ENCODE results near the gene PSPC1. TPM values are rescaled to one million over a fixed set of nuclear protein-coding genes. Genes with fewer than 3 reads are reported as not detected.
"Not testable (repeated sequence)": the region's sequence is repeated elsewhere in the genome, so short reads cannot be mapped to it uniquely, and the experiment has no call there.

PSPC1 gene
- total RNA-seq (56.7 and 62.6 TPM in 2 replicates), polyA plus RNA-seq (26.5 and 30.7 TPM in 2 replicates)

GRCh38 chr13:19782727-19783682 is at the start of gene PSPC1:
Gene PSPC1 (minus strand): TSS chr13:19782945. CDS start chr13:19782757, 188 bp downstream.
- H3K4me1 ChIP-seq (ENCODE audit: insufficient read depth) = peaks cover 10% of the 10 kb centered on the region
- peak within 1 kb of the TSS; percentile 88 for H3K4me2 ChIP-seq
- DNase-seq (ENCODE audit: low spot score) = peak; percentile 98
- H3K27me3 ChIP-seq; H3K9me2 ChIP-seq (replicated peaks; ENCODE audit: insufficient read depth); H3K36me3 ChIP-seq (replicated peaks; ENCODE audit: insufficient read depth, low read depth); H3K9me3 ChIP-seq (ENCODE audit: low read depth): not testable (repeated sequence)
- H3K27ac ChIP-seq = peak within 1 kb of the TSS; percentile 94
- peaks cover 20% of the 10 kb centered on the region for H3K79me2 ChIP-seq
- H3K4me3 ChIP-seq = peak within 1 kb of the TSS; percentile 54
- H2AFZ ChIP-seq = peak within 1 kb of the TSS; percentile 72
- 27% methylated on average over 50 of the region's 50 CpGs for WGBS (ENCODE audit: low lambda C conversion rate, missing lambda C conversion rate)
- peaks cover 12% of the 10 kb centered on the region for H4K20me1 ChIP-seq (ENCODE audit: insufficient read depth, poor library complexity, severe bottlenecking)

- Histone ChIP-seq H3K4me3 (no peak overlapping the region), H3K4me1 (ENCODE audit: insufficient read depth) (no peaks in the 10 kb centered on the region), H3K9me2 (replicated peaks; ENCODE audit: insufficient read depth) (no peaks in the 10 kb centered on the region), H3K27ac (no peak overlapping the region), H3K9me3 (ENCODE audit: low read depth) (no peaks in the 10 kb centered on the region), H3K27me3 (no peaks in the 10 kb centered on the region), H3K79me2 (no peaks in the 10 kb centered on the region), H3K36me3 (replicated peaks; ENCODE audit: insufficient read depth, low read depth) (no peaks in the 10 kb centered on the region), H2AFZ (no peak overlapping the region), H3K4me2 (no peak overlapping the region), H4K20me1 (ENCODE audit: insufficient read depth, poor library complexity, severe bottlenecking) (no peaks in the 10 kb centered on the region)
- 98% methylated on average over 3 of the region's 3 CpGs for WGBS (ENCODE audit: low lambda C conversion rate, missing lambda C conversion rate)
- TF ChIP-seq CTCF (IDR thresholded peaks at IDR 0.05; ENCODE audit: poor library complexity) = no peak
- no peak for TF ChIP-seq EZH2 (IDR thresholded peaks at IDR 0.05; ENCODE audit: borderline replicate concordance)
- TF ChIP-seq EZH2phosphoT487 (IDR thresholded peaks at IDR 0.05; ENCODE audit: low read depth, severe bottlenecking, unreplicated experiment) = no peak
- DNase-seq (ENCODE audit: low spot score) = no peak
Observed at GRCh38 chr13:19822673-19823072, 39.9 kb upstream of the PSPC1 start.

- Histone ChIP-seq H2AFZ (no peak overlapping the region), H3K9me2 (replicated peaks; ENCODE audit: insufficient read depth) (no peaks in the 10 kb centered on the region), H3K4me1 (ENCODE audit: insufficient read depth) (no peaks in the 10 kb centered on the region), H3K79me2 (no peaks in the 10 kb centered on the region), H4K20me1 (ENCODE audit: insufficient read depth, poor library complexity, severe bottlenecking) (no peaks in the 10 kb centered on the region), H3K36me3 (replicated peaks; ENCODE audit: insufficient read depth, low read depth) (no peaks in the 10 kb centered on the region), H3K4me3 (no peak overlapping the region), H3K27me3 (no peaks in the 10 kb centered on the region), H3K4me2 (no peak overlapping the region), H3K9me3 (ENCODE audit: low read depth) (no peaks in the 10 kb centered on the region), H3K27ac (no peak overlapping the region)
- DNase-seq (ENCODE audit: low spot score) = peak; percentile 57
- WGBS (ENCODE audit: low lambda C conversion rate, missing lambda C conversion rate) = 56% methylated on average over 25 of the region's 27 CpGs
- TF ChIP-seq CTCF (IDR thresholded peaks at IDR 0.05; ENCODE audit: poor library complexity) (peak; percentile 51), EZH2phosphoT487 (IDR thresholded peaks at IDR 0.05; ENCODE audit: low read depth, severe bottlenecking, unreplicated experiment) (no peak)
Observed at GRCh38 chr13:19818223-19818842, 35.6 kb upstream of the PSPC1 start.

Data from hepatocyte (in vitro differentiated cells).